ELR (cell line): ENCODE results near the gene NQO2.
A peak's percentile ranks its signal among the peaks of the same experiment; 100 is the strongest.
"Not testable (repeated sequence)": the region's sequence is repeated elsewhere in the genome, so short reads cannot be mapped to it uniquely, and the experiment has no call there.

ENCODE experiments used
- DNase-seq: peaks from one replicate; pipeline ENCODE4 v3.0.0-alpha.2; 2015; ENCODE audit warnings: low read depth

NQO2 gene

DNA sequence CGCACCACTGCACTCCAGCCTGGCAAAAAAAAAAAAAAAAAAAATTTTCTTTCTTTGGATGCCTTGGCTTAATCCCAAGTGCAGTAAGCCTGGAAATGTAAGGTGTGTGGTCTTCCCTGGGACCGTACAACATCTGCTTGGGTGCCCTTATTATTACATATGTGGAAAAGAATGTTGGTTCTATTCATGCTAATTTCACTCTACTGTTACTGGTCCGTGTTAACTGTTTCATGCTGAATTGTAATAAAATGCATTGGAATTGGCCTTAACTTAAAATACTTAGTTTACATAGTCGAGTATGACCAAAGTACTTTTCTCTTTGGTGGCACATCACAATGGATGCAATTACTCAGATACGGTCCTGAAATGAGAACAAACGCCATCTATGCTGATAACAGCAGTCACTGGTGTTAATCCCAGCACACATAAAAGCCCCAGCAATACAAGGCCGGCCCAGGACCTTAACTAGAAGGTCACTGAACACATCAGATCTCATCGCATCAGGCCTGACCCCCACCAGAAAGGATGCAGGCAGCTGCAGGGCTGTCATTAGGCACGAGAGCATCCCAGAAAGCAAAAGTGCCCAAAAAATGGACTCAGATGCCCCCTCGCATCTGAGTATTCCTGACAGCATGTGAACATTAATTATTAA lies 29.5 kb upstream of the NQO2 start:
- DNase-seq, result peak; percentile 56

DNA sequence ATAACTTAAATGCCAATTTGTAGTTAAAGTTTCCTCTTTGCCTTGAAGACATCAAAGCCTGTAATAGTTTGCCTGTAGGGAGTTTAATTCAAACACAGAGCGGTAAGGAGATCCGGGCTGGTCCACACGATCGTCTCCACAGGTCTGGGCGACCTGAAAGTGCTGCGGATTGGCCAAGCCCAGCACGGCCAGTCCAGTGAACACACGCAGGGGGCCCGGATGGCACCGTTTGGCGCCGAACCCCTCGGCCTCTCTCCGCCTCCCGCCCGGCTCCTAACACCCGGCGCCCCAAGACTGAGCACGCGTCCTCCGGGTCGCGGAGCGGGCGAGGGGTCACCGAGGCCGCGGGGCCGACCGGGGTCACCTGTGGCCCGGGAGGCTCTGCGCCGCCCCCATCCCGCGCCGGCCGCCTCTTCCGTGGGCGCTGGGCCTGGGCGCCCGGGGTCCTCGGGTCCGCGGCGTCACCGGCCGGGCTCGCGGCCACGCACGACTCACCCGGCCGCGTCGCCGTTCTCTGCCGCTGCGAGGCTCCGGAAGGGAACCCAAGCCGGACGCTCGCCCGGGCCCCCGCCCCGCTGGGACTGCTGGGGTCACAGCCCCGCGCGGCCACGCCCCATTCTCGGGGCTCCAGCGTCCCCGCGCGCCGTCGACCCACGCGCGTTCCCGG lies 28.8 kb upstream of the NQO2 start:
- peak; percentile 77 for DNase-seq

GRCh38 chr6:2971420-2972218 lies 28.1 kb upstream of the NQO2 start, which contains the start of gene SERPINB6:
Gene SERPINB6 (minus strand): TSS chr6:2971567. CDS start chr6:2959332, 12,235 bp downstream.
- DNase-seq, result peak; percentile 76

DNA sequence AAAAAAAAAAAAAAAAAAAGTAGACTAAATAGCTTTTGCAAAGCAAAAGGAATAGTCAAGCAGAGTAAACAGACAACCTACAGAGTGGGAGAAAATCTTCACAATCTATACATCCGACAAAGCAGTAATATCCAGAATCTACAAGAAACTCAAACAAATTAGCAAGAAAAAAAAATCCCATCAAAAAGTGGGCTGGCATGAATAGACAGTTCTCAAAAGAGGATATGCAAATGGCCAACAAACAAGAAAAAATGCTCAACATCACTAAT lies 27.5 kb upstream of the NQO2 start:
- peak; percentile 25 for DNase-seq

DNA sequence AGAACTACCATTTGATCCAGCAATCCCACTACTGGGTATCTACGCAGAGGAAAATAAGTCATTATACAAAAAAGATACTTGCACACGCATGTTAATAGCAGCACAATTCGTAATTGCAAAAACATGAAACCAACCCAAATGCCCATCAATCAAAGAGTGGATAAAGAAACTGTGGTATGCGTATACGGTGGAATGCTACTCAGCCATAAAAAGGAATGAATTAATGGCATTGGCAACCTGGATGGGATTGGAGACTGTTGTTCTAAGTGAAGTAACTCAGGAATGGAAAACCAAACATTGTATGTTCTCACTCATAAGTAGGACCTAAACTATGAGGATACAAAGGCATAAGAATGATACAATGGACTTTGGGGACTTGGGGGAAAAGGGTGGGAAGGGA lies 27.0 kb upstream of the NQO2 start:
- not testable (repeated sequence) for DNase-seq

DNA sequence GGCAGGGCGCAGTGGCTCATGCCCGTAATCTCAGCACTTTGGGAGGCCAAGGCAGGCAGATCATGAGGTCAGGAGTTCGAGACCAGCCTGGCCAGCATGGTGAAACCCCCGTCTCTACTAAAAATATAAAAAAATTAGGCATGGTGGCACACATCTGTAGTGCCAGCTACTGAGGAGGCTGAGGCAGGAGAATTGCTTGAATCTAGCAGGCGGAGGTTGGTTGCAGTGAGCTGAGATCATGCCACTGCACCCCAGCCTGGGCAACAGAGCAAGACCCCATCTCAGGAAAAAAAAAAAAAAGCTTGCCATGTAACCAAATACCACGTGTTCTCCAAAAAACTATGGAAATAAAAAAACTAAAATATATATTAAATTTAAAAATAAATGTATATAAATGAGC lies 26.5 kb upstream of the NQO2 start:
- not testable (repeated sequence) for DNase-seq

DNA sequence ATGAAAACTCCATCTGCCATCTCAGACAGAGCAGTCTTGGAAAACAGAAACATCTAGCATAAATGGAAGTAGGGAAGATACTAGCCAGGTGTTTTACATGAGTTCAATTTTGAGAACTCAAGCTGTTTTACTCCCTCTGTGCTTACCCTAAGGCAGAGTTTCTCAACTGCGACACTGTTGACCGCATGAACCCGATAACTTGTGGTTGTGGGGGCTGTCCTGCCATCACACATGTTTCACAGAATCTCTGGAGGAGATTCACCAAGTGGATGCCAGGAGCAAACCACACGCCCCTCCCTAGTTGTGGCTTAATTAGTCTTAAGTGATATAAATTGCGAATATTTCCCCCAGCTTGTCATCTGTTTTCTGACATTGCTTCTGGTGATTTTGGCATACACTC lies 26.0 kb upstream of the NQO2 start:
- no peak for DNase-seq

- no peak for DNase-seq
Observed at GRCh38 chr6:2976060-2976459, 23.6 kb upstream of the NQO2 start.

- DNase-seq, result peak; percentile 94
Observed at GRCh38 chr6:2976571-2977085, 23.1 kb upstream of the NQO2 start.

DNA sequence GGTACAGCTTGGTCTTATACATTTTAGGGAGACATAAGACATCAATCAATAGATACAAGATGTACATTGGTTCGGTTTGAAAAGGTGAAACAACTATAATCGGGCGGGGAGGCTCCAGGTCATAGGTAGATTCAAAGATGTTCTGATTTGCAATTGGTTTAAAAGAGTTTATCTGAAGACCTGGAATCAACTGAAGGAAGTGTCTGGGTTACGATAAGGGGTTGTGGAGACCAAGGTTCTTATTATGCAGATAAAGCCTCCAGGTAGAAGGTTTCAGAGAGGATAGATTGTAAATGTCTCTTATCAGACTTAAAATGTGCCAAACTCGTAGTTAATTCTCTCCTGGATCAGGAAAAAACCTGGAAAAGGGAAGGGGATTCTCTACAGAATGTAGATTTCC lies 22.4 kb upstream of the NQO2 start:
- DNase-seq, result no peak

- no peak for DNase-seq
Observed at GRCh38 chr6:2977799-2978590, 21.7 kb upstream of the NQO2 start.

- DNase-seq, result no peak
Observed at GRCh38 chr6:2978923-2979322, 20.8 kb upstream of the NQO2 start.

- no peak for DNase-seq
Observed at GRCh38 chr6:2979819-2980464, 19.8 kb upstream of the NQO2 start.

DNA sequence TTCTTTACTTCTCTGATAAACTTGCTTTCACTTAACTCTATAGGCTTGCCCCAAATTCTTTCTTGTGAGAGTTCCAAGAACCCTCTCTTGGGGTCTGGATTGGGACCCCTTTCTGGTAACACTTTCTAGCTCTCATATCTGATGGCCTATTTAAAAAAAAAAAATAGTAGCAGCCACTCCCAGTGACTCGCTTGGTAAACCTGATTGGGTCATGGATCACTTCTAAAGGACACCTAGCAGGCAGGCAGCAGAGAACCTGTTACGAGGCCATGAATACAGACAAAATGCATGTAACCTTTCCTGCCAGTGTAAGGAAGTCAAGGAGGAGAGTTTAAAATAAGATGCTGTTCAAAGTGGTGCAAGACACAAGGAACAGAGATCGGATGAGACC lies 19.2 kb upstream of the NQO2 start:
- no peak for DNase-seq

DNA sequence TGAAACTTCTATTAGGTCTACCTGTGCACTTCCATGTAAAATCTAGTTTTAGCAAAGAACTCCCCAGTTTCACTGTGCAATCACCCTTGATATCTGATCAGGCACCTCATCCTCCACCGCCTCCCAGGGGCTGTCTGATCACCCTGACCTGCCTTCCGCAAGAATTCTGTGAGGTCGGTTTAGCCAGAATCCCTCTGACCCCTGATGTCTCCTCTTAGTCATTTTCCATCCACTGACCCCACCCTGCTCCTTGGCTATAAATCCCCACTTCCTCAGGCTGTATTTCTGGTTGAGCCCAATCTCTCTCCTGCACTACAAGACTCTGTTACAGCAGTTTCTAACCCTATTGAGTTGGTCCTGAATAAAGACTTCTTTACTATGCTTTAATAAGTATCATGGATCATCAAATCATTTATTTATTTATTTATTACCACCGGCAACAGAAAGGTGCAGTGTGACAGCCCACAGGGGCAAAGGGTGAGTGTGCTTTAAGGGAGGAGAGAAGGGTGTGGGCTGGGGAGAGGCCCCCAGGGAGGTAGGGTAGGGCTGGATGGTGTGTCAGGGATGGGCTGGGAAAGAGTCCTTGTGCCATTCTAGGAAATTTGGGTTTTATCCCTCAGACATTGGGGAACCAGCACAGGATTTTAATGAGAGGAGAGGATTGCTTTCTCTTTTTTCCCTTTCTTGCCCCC lies 17.1 kb upstream of the NQO2 start:
- peak; percentile 54 for DNase-seq

GRCh38 chr6:2984738-2985406 lies 14.8 kb upstream of the NQO2 start:
- DNase-seq, result no peak

GRCh38 chr6:2986722-2987221 lies 12.9 kb upstream of the NQO2 start:
- peak; percentile 84 for DNase-seq

- no peak for DNase-seq
Observed at GRCh38 chr6:2988094-2988425, 11.6 kb upstream of the NQO2 start.

- DNase-seq, result peak; percentile 98
Observed at GRCh38 chr6:2988426-2989331, 11.0 kb upstream of the NQO2 start.
